Type B pancreatic cell (in vitro differentiated cells): ENCODE data around the gene IRGQ. TPM values are rescaled to one million over a fixed set of nuclear protein-coding genes. Genes with fewer than 3 reads are reported as not detected.

Experiments
- DNase-seq: peaks from one replicate; pipeline ENCODE4 v3.0.0; 2021; ENCODE audit warnings: mixed read lengths; ENCODE audit not compliant: unreplicated experiment; ENCODE audit errors: extremely low spot score
- H3K27ac Mint-ChIP-seq: 2 replicates; pipeline ENCODE4 v1.8.0; 2021; ENCODE audit warnings: mild to moderate bottlenecking, mixed read lengths
- H3K27me3 Mint-ChIP-seq: 2 replicates; pipeline ENCODE4 v1.8.0; 2021; ENCODE audit warnings: mixed read lengths
- H3K36me3 Mint-ChIP-seq: 2 replicates; pipeline ENCODE4 v1.8.0; 2021; ENCODE audit warnings: mixed read lengths
- H3K4me1 Mint-ChIP-seq: one replicate; pipeline ENCODE4 v1.8.0; 2021; ENCODE audit warnings: mixed read lengths; ENCODE audit not compliant: unreplicated experiment
- H3K4me3 Mint-ChIP-seq: 2 replicates; pipeline ENCODE4 v1.8.0; 2021; ENCODE audit warnings: mild to moderate bottlenecking, mixed read lengths
- H3K9me3 Mint-ChIP-seq: 2 replicates; pipeline ENCODE4 v1.8.0; 2021; ENCODE audit warnings: mixed read lengths
- CTCF ChIP-seq: fragments of 200-600 bp; sonication (generic); conservative IDR thresholded peaks from 2 replicates; pipeline ENCODE4 v1.5.0; 2021; ENCODE audit warnings: antibody characterized with exemption, mild to moderate bottlenecking
- total RNA-seq: library from RNA; stranded (reverse); gene quantifications from 2 replicates; pipeline ENCODE4 v1.2.1, GENCODE V29; 2021; ENCODE audit warnings: low replicate concordance

The IRGQ gene
- total RNA-seq, 1 donor from 2014 or later, result 41.5 TPM

GRCh38 chr19:43616954-43617353, 21.0 kb upstream of the IRGQ start:
- no peaks in the 10 kb centered on the region for H3K27me3 Mint-ChIP-seq
- no peaks in the 10 kb centered on the region for H3K9me3 Mint-ChIP-seq
- peaks cover 27% of the 10 kb centered on the region for H3K36me3 Mint-ChIP-seq
- H3K4me3 Mint-ChIP-seq, result no peak overlapping the region
- H3K27ac Mint-ChIP-seq, result no peak overlapping the region
- peaks cover 25% of the 10 kb centered on the region for H3K4me1 Mint-ChIP-seq
- TF ChIP-seq CTCF, result no peak
- no peak for DNase-seq

GRCh38 chr19:43616306-43616705, 20.4 kb upstream of the IRGQ start:
- no peak for DNase-seq
- Mint-ChIP-seq H3K9me3 (no peaks in the 10 kb centered on the region), H3K27ac (no peak overlapping the region), H3K36me3 (peaks cover 25% of the 10 kb centered on the region), H3K4me3 (no peak overlapping the region), H3K4me1 (peaks cover 27% of the 10 kb centered on the region), H3K27me3 (no peaks in the 10 kb centered on the region)
- TF ChIP-seq CTCF, result no peak

GRCh38 chr19:43612374-43612773, 16.4 kb upstream of the IRGQ start:
- Mint-ChIP-seq H3K9me3 (no peaks in the 10 kb centered on the region), H3K4me3 (no peak overlapping the region), H3K27ac (no peak overlapping the region), H3K27me3 (no peaks in the 10 kb centered on the region), H3K36me3 (peaks cover 31% of the 10 kb centered on the region), H3K4me1 (peaks cover 16% of the 10 kb centered on the region)
- TF ChIP-seq CTCF, result no peak
- no peak for DNase-seq

- Mint-ChIP-seq H3K36me3 (peaks cover 34% of the 10 kb centered on the region), H3K9me3 (no peaks in the 10 kb centered on the region), H3K4me3 (no peak within 1 kb of the TSS), H3K4me1 (peaks cover 16% of the 10 kb centered on the region), H3K27ac (no peak within 1 kb of the TSS), H3K27me3 (no peaks in the 10 kb centered on the region)
- no peak for DNase-seq
- no peak for TF ChIP-seq CTCF
These were observed 15.9 kb upstream of the IRGQ start, which contains the start of gene SRRM5 for GRCh38 chr19:43611788-43612187. Gene SRRM5 (plus strand): TSS chr19:43612088. CDS start chr19:43612122, 34 bp downstream.

GRCh38 chr19:43610493-43610892, 14.6 kb upstream of the IRGQ start:
- Mint-ChIP-seq H3K27me3 (no peaks in the 10 kb centered on the region), H3K27ac (no peak overlapping the region), H3K4me1 (peaks cover 13% of the 10 kb centered on the region), H3K9me3 (no peaks in the 10 kb centered on the region), H3K4me3 (no peak overlapping the region), H3K36me3 (peaks cover 31% of the 10 kb centered on the region)
- no peak for DNase-seq
- no peak for TF ChIP-seq CTCF

- TF ChIP-seq CTCF, result no peak
- Mint-ChIP-seq H3K4me1 (peaks cover 12% of the 10 kb centered on the region), H3K27me3 (no peaks in the 10 kb centered on the region), H3K4me3 (no peak overlapping the region), H3K9me3 (no peaks in the 10 kb centered on the region), H3K36me3 (peaks cover 31% of the 10 kb centered on the region), H3K27ac (no peak overlapping the region)
- DNase-seq, result no peak
These were observed 13.9 kb upstream of the IRGQ start for GRCh38 chr19:43609872-43610271.
